Neural cell (in vitro differentiated cells): ENCODE results near the gene FHL3.

Experiments
- EZH2 ChIP-seq: fragments of 200-600, 300-800 bp; shearing (Covaris generic), sonication (generic); IDR thresholded peaks from 2 replicates; pipeline ENCODE4 v1.6.1; 2014; ENCODE audit warnings: antibody characterized with exemption, low read length, borderline replicate concordance, mild to moderate bottlenecking; ENCODE audit not compliant: insufficient read depth, poor library complexity, severe bottlenecking
- TAF1 ChIP-seq: IDR thresholded peaks from 2 replicates; pipeline ENCODE4 v1.6.1; 2012; ENCODE audit warnings: low read depth
- TF ChIP-seq, protein P1 (sequence below): fragments of 450-650 bp; IDR thresholded peaks from 2 replicates; pipeline ENCODE4 v1.5.1; 2014; ENCODE audit warnings: antibody characterized with exemption, mild to moderate bottlenecking, moderate library complexity; ENCODE audit not compliant: poor library complexity, severe bottlenecking

DNA sequence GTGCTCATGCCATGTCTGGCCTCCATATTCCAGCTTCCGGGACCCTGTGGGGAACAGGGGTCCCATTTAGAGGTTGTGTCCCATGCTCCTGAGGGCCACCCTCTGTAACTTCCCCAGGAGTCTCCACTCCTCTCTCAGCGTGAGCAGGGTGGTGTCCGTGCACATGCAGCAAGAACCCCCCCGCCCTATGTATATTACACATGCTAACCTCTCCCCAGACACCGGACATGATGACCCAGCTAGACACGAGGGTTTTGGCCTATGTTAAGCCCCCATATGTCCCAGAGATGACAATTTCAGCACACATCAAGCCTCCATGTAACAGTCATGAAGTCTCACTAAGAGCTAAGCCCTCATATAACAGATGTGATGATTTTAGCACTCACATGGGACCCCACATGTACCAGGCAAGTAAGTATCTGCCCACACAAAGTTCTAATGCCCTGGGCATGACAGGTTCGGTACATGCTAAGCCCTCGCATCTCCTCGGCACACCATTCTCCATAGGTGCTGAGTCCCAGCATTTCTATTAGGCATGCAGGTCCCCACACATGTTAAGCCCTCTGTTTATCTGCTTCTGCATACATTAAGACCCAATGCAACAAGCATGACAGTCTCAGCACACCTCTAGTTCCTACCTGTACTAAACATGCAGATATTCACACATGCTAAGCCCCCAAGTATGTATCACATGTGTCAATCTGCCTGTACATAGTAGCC is 7.1 kb downstream of the FHL3 start:
- TF ChIP-seq TAF1 (no peak), EZH2 (no peak)
- TF ChIP-seq, protein P1, sequence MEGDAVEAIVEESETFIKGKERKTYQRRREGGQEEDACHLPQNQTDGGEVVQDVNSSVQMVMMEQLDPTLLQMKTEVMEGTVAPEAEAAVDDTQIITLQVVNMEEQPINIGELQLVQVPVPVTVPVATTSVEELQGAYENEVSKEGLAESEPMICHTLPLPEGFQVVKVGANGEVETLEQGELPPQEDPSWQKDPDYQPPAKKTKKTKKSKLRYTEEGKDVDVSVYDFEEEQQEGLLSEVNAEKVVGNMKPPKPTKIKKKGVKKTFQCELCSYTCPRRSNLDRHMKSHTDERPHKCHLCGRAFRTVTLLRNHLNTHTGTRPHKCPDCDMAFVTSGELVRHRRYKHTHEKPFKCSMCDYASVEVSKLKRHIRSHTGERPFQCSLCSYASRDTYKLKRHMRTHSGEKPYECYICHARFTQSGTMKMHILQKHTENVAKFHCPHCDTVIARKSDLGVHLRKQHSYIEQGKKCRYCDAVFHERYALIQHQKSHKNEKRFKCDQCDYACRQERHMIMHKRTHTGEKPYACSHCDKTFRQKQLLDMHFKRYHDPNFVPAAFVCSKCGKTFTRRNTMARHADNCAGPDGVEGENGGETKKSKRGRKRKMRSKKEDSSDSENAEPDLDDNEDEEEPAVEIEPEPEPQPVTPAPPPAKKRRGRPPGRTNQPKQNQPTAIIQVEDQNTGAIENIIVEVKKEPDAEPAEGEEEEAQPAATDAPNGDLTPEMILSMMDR, result no peak
